H9 (cell line): Measurements from ENCODE around the gene ZNF205. TPM values are rescaled to one million over a fixed set of nuclear protein-coding genes. Genes with fewer than 3 reads are reported as not detected.

Source experiments
- DNase-seq: peaks from one replicate; pipeline ENCODE4 v3.0.0-alpha.2; 2017
- H2AFZ ChIP-seq: one replicate; pipeline ENCODE4 v1.6.1; 2013; ENCODE audit warnings: mild to moderate bottlenecking, low read length, control low read depth, moderate library complexity
- H2AK5ac ChIP-seq: 2 replicates; pipeline ENCODE4 v1.6.1; 2013; ENCODE audit warnings: low read length, control low read depth, mixed read lengths; ENCODE audit not compliant: insufficient read length
- H2BK120ac ChIP-seq: one replicate; pipeline ENCODE4 v1.6.1; 2013; ENCODE audit warnings: low read depth, mild to moderate bottlenecking, low read length, control low read depth, inconsistent platforms; ENCODE audit not compliant: poor library complexity, severe bottlenecking
- H2BK12ac ChIP-seq: 2 replicates; pipeline ENCODE4 v1.6.1; 2013; ENCODE audit warnings: low read length, control low read depth, mixed read lengths, low read depth; ENCODE audit not compliant: insufficient read length
- H2BK15ac ChIP-seq: 2 replicates; pipeline ENCODE4 v1.6.1; 2013; ENCODE audit warnings: low read depth, low read length, control low read depth
- H2BK20ac ChIP-seq: one replicate; pipeline ENCODE4 v1.6.1; 2013; ENCODE audit warnings: low read depth, mild to moderate bottlenecking, low read length, control low read depth, inconsistent platforms; ENCODE audit not compliant: poor library complexity, severe bottlenecking
- H2BK5ac ChIP-seq: 2 replicates; pipeline ENCODE4 v1.6.1; 2013; ENCODE audit warnings: low read length, control low read depth, mixed read lengths; ENCODE audit not compliant: insufficient read length
- H3K14ac ChIP-seq: 2 replicates; pipeline ENCODE4 v1.6.1; 2013; ENCODE audit warnings: low read length, control low read depth; ENCODE audit not compliant: insufficient read depth
- H3K18ac ChIP-seq: 2 replicates; pipeline ENCODE4 v1.6.1; 2013; ENCODE audit warnings: low read depth, mild to moderate bottlenecking, mixed read lengths, low read length, control low read depth; ENCODE audit not compliant: insufficient read length
- H3K23ac ChIP-seq: 2 replicates; pipeline ENCODE4 v1.6.1; 2013; ENCODE audit warnings: low read length, control low read depth, mixed read lengths, low read depth; ENCODE audit not compliant: insufficient read length
- H3K23me2 ChIP-seq: 2 replicates; pipeline ENCODE4 v1.6.1; 2013; ENCODE audit warnings: low read depth, mild to moderate bottlenecking, mixed read lengths, low read length, control low read depth; ENCODE audit not compliant: insufficient read length, poor library complexity, severe bottlenecking
- H3K27ac ChIP-seq: 2 replicates; pipeline ENCODE4 v1.5.1; 2013; ENCODE audit warnings: low read length, control low read depth, mixed read lengths, low read depth; ENCODE audit not compliant: insufficient read length
- H3K27me3 ChIP-seq: 2 replicates; pipeline ENCODE4 v1.6.1; 2013; ENCODE audit warnings: low read length, control low read depth, inconsistent platforms; ENCODE audit not compliant: insufficient read depth
- H3K4ac ChIP-seq: 2 replicates; pipeline ENCODE4 v1.6.1; 2013; ENCODE audit warnings: low read depth, mild to moderate bottlenecking, control low read depth, inconsistent platforms, low read length, moderate library complexity
- H3K4me1 ChIP-seq: 2 replicates; pipeline ENCODE4 v1.6.1; 2013; ENCODE audit warnings: low read length, control low read depth, inconsistent platforms; ENCODE audit not compliant: insufficient read depth
- H3K4me2 ChIP-seq: 2 replicates; pipeline ENCODE4 v1.6.1; 2013; ENCODE audit warnings: low read length, control low read depth, mixed read lengths; ENCODE audit not compliant: insufficient read length, insufficient read depth
- H3K56ac ChIP-seq: 2 replicates; pipeline ENCODE4 v1.6.1; 2013; ENCODE audit warnings: low read depth, mild to moderate bottlenecking, mixed read lengths, low read length, control low read depth; ENCODE audit not compliant: insufficient read length
- H3K79me1 ChIP-seq: 2 replicates; pipeline ENCODE4 v1.6.1; 2013; ENCODE audit warnings: low read depth, mild to moderate bottlenecking, moderate library complexity, low read length, control low read depth, inconsistent platforms; ENCODE audit not compliant: insufficient read depth, poor library complexity, severe bottlenecking
- H3K79me2 ChIP-seq: 2 replicates; pipeline ENCODE4 v1.6.1; 2013; ENCODE audit warnings: low read length, control low read depth, inconsistent platforms; ENCODE audit not compliant: insufficient read depth
- H3K9ac ChIP-seq: 2 replicates; pipeline ENCODE4 v1.6.1; 2013; ENCODE audit warnings: low read length, control low read depth, mixed read lengths; ENCODE audit not compliant: insufficient read length; ENCODE audit errors: extremely low read depth
- H3K9me3 ChIP-seq: one replicate; pipeline ENCODE4 v1.6.1; 2013; ENCODE audit warnings: low read depth, low read length, inconsistent platforms; ENCODE audit not compliant: control insufficient read depth
- H3T11ph ChIP-seq: one replicate; pipeline ENCODE4 v1.6.1; 2013; ENCODE audit warnings: mild to moderate bottlenecking, low read length, control low read depth, inconsistent platforms
- H4K20me1 ChIP-seq: one replicate; pipeline ENCODE4 v1.6.1; 2013; ENCODE audit not compliant: control insufficient read depth, insufficient read length, insufficient read depth
- H4K5ac ChIP-seq: 2 replicates; pipeline ENCODE4 v1.6.1; 2013; ENCODE audit warnings: low read depth, mild to moderate bottlenecking, mixed read lengths, low read length, control low read depth; ENCODE audit not compliant: insufficient read length
- H4K8ac ChIP-seq: replicated peaks from 2 replicates; pipeline ENCODE4 v1.6.1; 2013; ENCODE audit warnings: low read length, control low read depth, mixed read lengths, low read depth; ENCODE audit not compliant: insufficient read length
- H4K91ac ChIP-seq: 2 replicates; pipeline ENCODE4 v1.6.1; 2013; ENCODE audit warnings: low read depth, mild to moderate bottlenecking, moderate library complexity, mixed read lengths, low read length, control low read depth; ENCODE audit not compliant: insufficient read length
- H3K27ac Mint-ChIP-seq, 3 experiments: 2 replicates in 2 of 3; 3 replicates in 1 of 3; pipeline ENCODE4 v1.8.0; 2020 to 2021; ENCODE audit warnings: mixed read lengths in 3 of 3, mild to moderate bottlenecking in 1 of 3, moderate library complexity in 1 of 3
- H3K27me3 Mint-ChIP-seq: 2 replicates; pipeline ENCODE4 v1.8.0; 2021; ENCODE audit warnings: low read depth, mild to moderate bottlenecking, moderate library complexity, mixed read lengths
- H3K36me3 Mint-ChIP-seq, 3 experiments: 2 replicates in 2 of 3; 3 replicates in 1 of 3; pipeline ENCODE4 v1.8.0; 2020 to 2021; ENCODE audit warnings: low read depth in 3 of 3, mixed read lengths in 3 of 3; ENCODE audit not compliant: insufficient read depth in 1 of 3
- H3K4me1 Mint-ChIP-seq, 2 experiments: 2 replicates each; pipeline ENCODE4 v1.8.0; 2020; ENCODE audit warnings: mixed read lengths in 2 of 2
- H3K4me3 Mint-ChIP-seq, 2 experiments: 2 replicates in 1 of 2; 3 replicates in 1 of 2; pipeline ENCODE4 v1.8.0; 2020 to 2021; ENCODE audit warnings: mild to moderate bottlenecking in 2 of 2, mixed read lengths in 2 of 2, moderate library complexity in 1 of 2
- H3K9me3 Mint-ChIP-seq, 2 experiments: 2 replicates in 1 of 2; 3 replicates in 1 of 2; pipeline ENCODE4 v1.8.0; 2020; ENCODE audit warnings: mild to moderate bottlenecking in 2 of 2, mixed read lengths in 2 of 2, moderate library complexity in 1 of 2
- CTCF ChIP-seq: fragments of 200-600 bp; sonication (generic); conservative IDR thresholded peaks from 3 replicates; pipeline ENCODE4 v1.8.0; 2021; ENCODE audit warnings: antibody characterized with exemption, mild to moderate bottlenecking
- WGBS: extraction: QIAGEN DNeasy Blood & Tissue Kit; methylation state at CpG from one replicate; pipeline ENCODE4 v1.1.7; 2013; ENCODE audit warnings: missing lambda C conversion rate, low lambda C conversion rate, mixed read lengths; ENCODE audit not compliant: insufficient read length; ENCODE audit errors: extremely low coverage; 5-methylcytosine and 5-hydroxymethylcytosine counted together
- total RNA-seq: library from RNA; stranded (reverse); gene quantifications from 2 replicates; pipeline ENCODE4 v1.2.1, GENCODE V29; 2021

The ZNF205 gene
- total RNA-seq, 1 experiment from 2014 or later, result 16.8 TPM

- no peak overlapping the region for H3K4me2 ChIP-seq
- no peaks in the 10 kb centered on the region for H3K79me1 ChIP-seq
- H4K8ac ChIP-seq, result no peak overlapping the region
- no peaks in the 10 kb centered on the region for H3K4me1 ChIP-seq
- no peak overlapping the region for H3K23ac ChIP-seq
- peaks cover 7 to 20% (median 15%) of the 10 kb centered on the region in 3 experiments; a peak in 5 of 7 replicates for H3K36me3 Mint-ChIP-seq
- no peak overlapping the region; the same call in 1 of the 2 replicates for H3K14ac ChIP-seq
- no peak overlapping the region for H3K4ac ChIP-seq
- no peaks in the 10 kb centered on the region for H3K79me2 ChIP-seq
- H3T11ph ChIP-seq, result no peak overlapping the region
- no peaks in the 10 kb centered on the region for H4K20me1 ChIP-seq
- H2AFZ ChIP-seq, result no peak overlapping the region
- H4K5ac ChIP-seq, result no peak overlapping the region
- no peak overlapping the region for H4K91ac ChIP-seq
- no peak overlapping the region for H2AK5ac ChIP-seq
- no peak overlapping the region for H3K18ac ChIP-seq
- no peak for TF ChIP-seq CTCF
- H3K9ac ChIP-seq, result no peak overlapping the region
- no peak overlapping the region for H2BK15ac ChIP-seq
- no peak overlapping the region for H3K27ac Mint-ChIP-seq
- peaks cover 0 to 2% of the 10 kb centered on the region in 2 experiments; a peak in 1 of 4 replicates for H3K4me1 Mint-ChIP-seq
- no peak overlapping the region for H2BK120ac ChIP-seq
- peaks cover 27% of the 10 kb centered on the region for H3K27me3 Mint-ChIP-seq
- no peak overlapping the region for H2BK12ac ChIP-seq
- no peak for DNase-seq
- no peak overlapping the region for H3K4me3 Mint-ChIP-seq
- H3K27me3 ChIP-seq, result no peaks in the 10 kb centered on the region
- H3K56ac ChIP-seq, result no peak overlapping the region
- H3K23me2 ChIP-seq, result no peaks in the 10 kb centered on the region
- no peaks in the 10 kb centered on the region for H3K9me3 Mint-ChIP-seq
- WGBS, result no CpG with 5 or more reads among the region's 23 CpGs
- no peaks in the 10 kb centered on the region for H3K9me3 ChIP-seq
- no peak overlapping the region for H3K27ac ChIP-seq
- H2BK20ac ChIP-seq, result no peak overlapping the region
- no peak overlapping the region for H2BK5ac ChIP-seq
These were observed 31.4 kb downstream of the ZNF205 start for GRCh38 chr16:3143598-3144320.
